HepG2 (cell line): ENCODE measurements around the gene PHF23. TPM values are rescaled to one million over a fixed set of nuclear protein-coding genes. Genes with fewer than 3 reads are reported as not detected.

Experiments
- ARID4A ChIP-seq: sonication (generic); formaldehyde crosslinking; IDR thresholded peaks from 2 replicates; pipeline ENCODE4 v1.5.0; 2020; ENCODE audit warnings: mild to moderate bottlenecking, missing genetic modification reagents, borderline replicate concordance
- CENPX ChIP-seq: sonication (generic); formaldehyde crosslinking; IDR thresholded peaks from 2 replicates; pipeline ENCODE4 v1.9.0; 2021; ENCODE audit warnings: mild to moderate bottlenecking, missing genetic modification reagents, moderate library complexity
- FOXM1 ChIP-seq: sonication (generic); formaldehyde crosslinking; IDR thresholded peaks from 2 replicates; pipeline ENCODE4 v1.5.0; 2020; ENCODE audit warnings: missing genetic modification reagents
- GATA4 ChIP-seq: sonication (generic); IDR thresholded peaks from 2 replicates; pipeline ENCODE4 v1.6.1; 2016; ENCODE audit warnings: antibody characterized with exemption, low read depth, borderline replicate concordance
- HHEX ChIP-seq: IDR thresholded peaks from 2 replicates; pipeline ENCODE4 v1.6.1; 2016; ENCODE audit warnings: control low read depth
- NR2F1 ChIP-seq, 2 experiments: fragments of 450-650 bp in 1 of 2; formaldehyde crosslinking in 1 of 2; IDR thresholded peaks; 2 replicates each; pipeline versions ENCODE4 v1.5.0 to v1.6.1; 2016 to 2020; ENCODE audit warnings: mild to moderate bottlenecking in 1 of 2, missing compliant biosample characterization in 1 of 2, missing genetic modification reagents in 1 of 2, moderate library complexity in 1 of 2
- SMAD1 ChIP-seq: sonication (generic); formaldehyde crosslinking; IDR thresholded peaks from 2 replicates; pipeline ENCODE4 v1.4.0; 2020; ENCODE audit warnings: missing genetic modification reagents, low read depth, mild to moderate bottlenecking, borderline replicate concordance
- THYN1 ChIP-seq: sonication (generic); formaldehyde crosslinking; IDR thresholded peaks from 2 replicates; pipeline ENCODE4 v1.8.1; 2023; ENCODE audit warnings: low read depth, mild to moderate bottlenecking, moderate library complexity, missing genetic modification reagents, borderline replicate concordance
- U2AF1 ChIP-seq: fragments of 200-400 bp; formaldehyde crosslinking; optimal IDR thresholded peaks from 2 replicates; pipeline ENCODE3; 2017; ENCODE audit warnings: mild to moderate bottlenecking, low read depth, low read length
- ZFP36 ChIP-seq: fragments of 150-350 bp; IDR thresholded peaks from 2 replicates; pipeline ENCODE4 v1.6.1; 2018; ENCODE audit warnings: borderline replicate concordance, low read length, low read depth; ENCODE audit not compliant: partially characterized antibody
- ZNF260 ChIP-seq: sonication (generic); formaldehyde crosslinking; IDR thresholded peaks from 2 replicates; pipeline ENCODE4 v1.4.0; 2020; ENCODE audit warnings: missing genetic modification reagents, low read depth, mild to moderate bottlenecking, borderline replicate concordance
- ZNF451 ChIP-seq: sonication (generic); formaldehyde crosslinking; IDR thresholded peaks from 2 replicates; pipeline ENCODE4 v1.5.0; 2020; ENCODE audit warnings: mild to moderate bottlenecking, missing genetic modification reagents
- ZNF570 ChIP-seq: sonication (generic); formaldehyde crosslinking; IDR thresholded peaks from 2 replicates; pipeline ENCODE4 v1.4.0; 2020; ENCODE audit warnings: mild to moderate bottlenecking, missing genetic modification reagents, borderline replicate concordance
- ZNF572 ChIP-seq: sonication (generic); formaldehyde crosslinking; IDR thresholded peaks from 2 replicates; pipeline ENCODE4 v1.5.1; 2020; ENCODE audit warnings: mild to moderate bottlenecking, missing genetic modification reagents
- polyA plus RNA-seq, 8 experiments: library from polyadenylated mRNA; depleted of rRNA in 3 of 8; stranded (reverse) in 7 of 8; unstranded in 1 of 8; fragments of >200 nt; fragmentation: Illumina TruSeq in 4 of 8; extraction: Trizol in 4 of 8; gene quantifications; 2 replicates each; pipeline versions ENCODE4 v1.2.1 to v1.2.3, GENCODE V29; 2011 to 2016; ENCODE audit warnings: low read depth in 4 of 8, missing spikeins in 1 of 8, mixed read lengths in 1 of 8; ENCODE audit not compliant: insufficient read depth in 1 of 8
- total RNA-seq, 5 experiments: library from RNA; depleted of rRNA; stranded (reverse); fragments of >200 nt; fragmentation: Illumina TruSeq; extraction: Trizol; gene quantifications; 2 replicates each; pipeline ENCODE4 v1.2.3, GENCODE V29; 2016; ENCODE audit warnings: low read depth in 1 of 5
- TF ChIP-seq, protein P1 (sequence below): sonication (generic); formaldehyde crosslinking; IDR thresholded peaks from 2 replicates; pipeline ENCODE4 v1.8.0; 2022; ENCODE audit warnings: mild to moderate bottlenecking, missing genetic modification reagents, moderate library complexity

The PHF23 gene
- total and polyA plus RNA-seq, 2 of the 13 experiments (the other 11 are each of a cell fraction or from before 2014, with no cell fraction given): 27.6 to 33.2 TPM

DNA sequence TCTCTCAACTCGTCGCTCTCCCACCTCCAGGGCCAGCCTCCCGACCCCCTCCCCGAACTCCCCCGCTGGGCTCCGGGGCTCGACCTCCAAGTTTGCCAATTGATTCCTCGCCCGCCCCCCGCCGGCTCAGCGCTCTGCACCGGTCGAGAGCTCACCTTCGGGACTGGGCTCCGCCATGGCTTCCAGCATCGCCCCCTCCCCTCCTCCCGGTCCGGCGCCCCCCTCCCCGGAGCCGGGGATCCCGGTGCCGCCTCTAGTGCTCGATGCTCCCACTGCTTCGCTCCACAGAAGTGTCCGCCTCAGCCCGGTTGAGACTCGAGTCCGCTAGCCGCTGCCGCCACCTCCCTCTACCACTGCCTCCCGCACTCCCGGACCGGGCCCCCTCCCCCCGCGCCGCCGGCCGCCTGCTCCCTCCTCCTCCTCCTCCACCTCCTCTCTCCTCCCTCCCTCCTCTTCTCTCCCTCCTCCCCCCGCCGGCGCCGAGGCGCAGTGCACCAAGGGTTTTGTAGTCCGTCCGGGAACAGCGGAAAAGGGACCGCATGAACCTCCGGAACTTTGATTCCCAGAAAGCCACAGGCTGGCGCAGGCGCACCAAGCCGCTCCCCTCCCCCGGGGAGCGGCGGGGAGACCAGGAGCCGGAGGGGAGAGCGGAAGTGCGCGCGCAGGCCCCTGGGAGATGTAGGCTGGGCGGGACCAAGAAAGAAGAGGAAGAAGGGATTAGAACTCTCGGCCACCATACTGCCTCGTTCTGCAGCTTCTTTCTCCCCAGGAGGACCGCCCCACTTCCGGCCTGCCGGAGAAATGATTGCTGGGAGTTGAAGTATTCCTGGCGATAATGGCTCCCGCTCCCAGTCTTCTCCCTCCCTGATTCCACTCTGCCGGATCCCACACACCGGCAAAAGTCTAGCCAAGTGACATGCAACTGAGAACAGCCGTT is at the start of gene PHF23 (continued):
- TF ChIP-seq, protein P1, sequence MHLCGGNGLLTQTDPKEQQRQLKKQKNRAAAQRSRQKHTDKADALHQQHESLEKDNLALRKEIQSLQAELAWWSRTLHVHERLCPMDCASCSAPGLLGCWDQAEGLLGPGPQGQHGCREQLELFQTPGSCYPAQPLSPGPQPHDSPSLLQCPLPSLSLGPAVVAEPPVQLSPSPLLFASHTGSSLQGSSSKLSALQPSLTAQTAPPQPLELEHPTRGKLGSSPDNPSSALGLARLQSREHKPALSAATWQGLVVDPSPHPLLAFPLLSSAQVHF (CRISPR knock-in tag): no peak
- TF ChIP-seq CENPX (CRISPR knock-in tag): no peak
- no peak for TF ChIP-seq ZFP36
- TF ChIP-seq ZNF572 (CRISPR knock-in tag): 0 out of 2 replicates have a peak, but pooled peaks have one; percentile 60
- TF ChIP-seq NR2F1 (CRISPR knock-in tag; IDR thresholded peaks at IDR 0.05): no peak
- TF ChIP-seq ZNF451 (CRISPR knock-in tag): no peak
- no peak for TF ChIP-seq HHEX (CRISPR knock-in tag)
- TF ChIP-seq ZNF570: no peak
- peak; percentile 81; the same call in 1 of the 2 replicates for TF ChIP-seq ARID4A
- TF ChIP-seq SMAD1 (CRISPR knock-in tag): no peak
- no peak for TF ChIP-seq ZNF260 (CRISPR knock-in tag)
- TF ChIP-seq U2AF1: no peak
- TF ChIP-seq THYN1 (CRISPR knock-in tag): no peak
- no peak for TF ChIP-seq GATA4
- no peak for TF ChIP-seq FOXM1 (CRISPR knock-in tag)
